HFFc6 (cell line): ENCODE data around the gene PPP1R7. TPM values are rescaled to one million over a fixed set of nuclear protein-coding genes. Genes with fewer than 3 reads are reported as not detected.
A peak's percentile ranks its signal among the peaks of the same experiment; 100 is the strongest.

Source experiments
- DNase-seq: peaks from one replicate; pipeline ENCODE4 v3.0.0-alpha.2; 2018
- H3K27ac Mint-ChIP-seq: 2 replicates; pipeline ENCODE4 v1.8.0; 2020; ENCODE audit warnings: mild to moderate bottlenecking, mixed read lengths
- H3K27me3 Mint-ChIP-seq: 2 replicates; pipeline ENCODE4 v1.8.0; 2021; ENCODE audit warnings: mild to moderate bottlenecking, moderate library complexity, mixed read lengths; ENCODE audit not compliant: insufficient read depth
- H3K36me3 Mint-ChIP-seq: 2 replicates; pipeline ENCODE4 v1.8.0; 2021; ENCODE audit warnings: low read depth, mixed read lengths
- H3K4me1 Mint-ChIP-seq: 2 replicates; pipeline ENCODE4 v1.8.0; 2020; ENCODE audit warnings: low read depth, mixed read lengths
- H3K4me3 Mint-ChIP-seq: 2 replicates; pipeline ENCODE4 v1.8.0; 2020; ENCODE audit warnings: mild to moderate bottlenecking, moderate library complexity, mixed read lengths
- H3K9me3 Mint-ChIP-seq: 2 replicates; pipeline ENCODE4 v1.8.0; 2020; ENCODE audit warnings: mild to moderate bottlenecking, mixed read lengths
- CTCF ChIP-seq: fragments of 200-600 bp; sonication (generic); IDR thresholded peaks from 2 replicates; pipeline ENCODE4 v1.5.0; 2021; ENCODE audit warnings: antibody characterized with exemption, mild to moderate bottlenecking
- total RNA-seq, 6 experiments: library from RNA; stranded (reverse); fragmentation: NEBNext Ultra II Directional; extraction: Animal tissue kit (Norgen Biotek cat#: 25700); gene quantifications; 2 replicates in 1 of 6; 3 replicates in 5 of 6; pipeline ENCODE4 v1.2.3, GENCODE V29; 2021

The PPP1R7 gene
- total RNA-seq, 6 experiments from 2014 or later: 90.6 to 117 (median 103) TPM

DNA sequence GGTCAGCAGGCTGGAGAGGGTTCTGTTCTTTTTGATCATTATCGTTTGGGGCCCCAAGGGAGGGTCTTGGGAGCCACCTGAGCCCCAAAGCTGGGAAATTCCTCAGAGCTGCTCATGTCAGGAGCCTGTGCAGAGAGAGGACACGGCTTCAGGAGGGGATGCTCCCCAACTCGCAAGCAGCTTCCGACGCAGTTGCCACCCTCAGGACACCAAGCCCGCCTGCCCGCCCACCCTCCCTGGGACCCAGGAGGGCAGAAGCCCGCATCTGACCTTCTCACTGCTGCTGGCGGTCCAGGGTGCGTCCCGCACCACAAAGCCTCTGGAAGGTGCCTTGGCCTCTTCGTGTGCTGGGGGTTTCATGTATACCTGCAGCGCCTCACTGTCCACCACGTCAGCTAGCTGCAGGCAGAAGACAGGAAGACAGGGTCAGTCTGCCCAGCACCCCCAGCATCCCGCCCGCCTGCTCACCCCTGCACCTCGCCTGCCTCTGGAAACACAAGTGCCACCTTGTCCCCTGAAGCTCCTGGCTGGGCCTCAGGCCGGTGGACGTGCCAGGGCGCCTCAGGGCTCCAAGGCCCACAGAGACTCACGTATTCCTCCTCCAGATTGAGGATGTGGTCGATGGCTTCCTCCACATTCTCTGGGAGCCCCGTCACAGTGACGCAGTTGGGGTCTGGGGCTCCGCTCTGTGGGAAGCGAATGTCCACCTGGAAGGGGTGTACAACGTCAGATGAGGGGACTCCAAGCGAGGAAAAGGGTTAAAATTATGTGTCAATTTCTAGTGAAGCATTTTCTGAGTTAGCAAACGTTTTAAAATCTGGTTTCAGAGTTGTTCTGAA, 79.5 kb downstream of the PPP1R7 start:
- no peak overlapping the region for H3K27ac Mint-ChIP-seq
- peaks cover 36% of the 10 kb centered on the region for H3K27me3 Mint-ChIP-seq
- H3K4me1 Mint-ChIP-seq: peaks cover 23% of the 10 kb centered on the region
- H3K4me3 Mint-ChIP-seq: no peak overlapping the region
- peaks cover 45% of the 10 kb centered on the region for H3K36me3 Mint-ChIP-seq
- H3K9me3 Mint-ChIP-seq: no peaks in the 10 kb centered on the region; the same call in 1 of the 2 replicates
- no peak for TF ChIP-seq CTCF
- DNase-seq: no peak

DNA sequence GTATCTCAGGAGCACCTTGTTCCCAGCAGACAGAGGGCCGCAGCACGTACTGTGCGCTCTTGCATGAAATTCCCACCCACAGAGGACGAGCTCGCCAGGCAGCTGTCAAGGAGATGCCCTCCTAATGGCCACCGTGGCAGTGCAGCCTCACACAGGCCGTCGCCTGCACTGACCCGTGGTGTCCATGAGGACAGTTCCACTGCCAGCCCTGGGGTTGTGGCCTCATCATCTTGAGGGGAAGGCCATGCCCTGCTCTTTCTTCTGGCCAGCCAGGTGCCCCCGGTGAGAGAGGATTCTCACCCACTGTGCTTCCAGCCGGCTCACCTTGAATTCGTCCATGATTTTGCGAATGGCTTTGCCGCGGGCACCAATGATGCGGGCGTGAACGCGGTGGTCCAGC, 80.2 kb downstream of the PPP1R7 start:
- H3K4me3 Mint-ChIP-seq: no peak overlapping the region

GRCh38 chr2:241232736-241233575, 82.7 kb downstream of the PPP1R7 start:
- 0 out of 2 replicates have a peak, but pooled peaks cover 4% of the 10 kb centered on the region for H3K4me1 Mint-ChIP-seq
- no peak for TF ChIP-seq CTCF
- H3K36me3 Mint-ChIP-seq: peaks cover 59% of the 10 kb centered on the region
- H3K9me3 Mint-ChIP-seq: no peaks in the 10 kb centered on the region
- peaks cover 33% of the 10 kb centered on the region for H3K27me3 Mint-ChIP-seq
- H3K27ac Mint-ChIP-seq: peak overlapping the region; percentile 25; the same call in 1 of the 2 replicates
- DNase-seq: no peak
- peak overlapping the region; percentile 1; the same call in 1 of the 2 replicates for H3K4me3 Mint-ChIP-seq

More for the DNA sequence above, 80.2 kb downstream of the PPP1R7 start:
- TF ChIP-seq CTCF: no peak
- no peak for DNase-seq
- no peaks in the 10 kb centered on the region for H3K9me3 Mint-ChIP-seq
- no peak overlapping the region for H3K27ac Mint-ChIP-seq
- peaks cover 52% of the 10 kb centered on the region for H3K36me3 Mint-ChIP-seq
- peaks cover 17% of the 10 kb centered on the region for H3K4me1 Mint-ChIP-seq
- peaks cover 29% of the 10 kb centered on the region for H3K27me3 Mint-ChIP-seq

Other genes with a start within 250 kb of the PPP1R7 start
- not detected for gene CROCC2, start 244.1 kb upstream of the PPP1R7 start, total RNA-seq
- 1 to 10 TPM; 1.2 to 2.1 (median 1.6) TPM for gene SNED1, start 151.8 kb upstream of the PPP1R7 start, total RNA-seq
- 10 to 100 TPM; 17.2 to 20.6 (median 17.9) TPM for gene MTERF4, start 48.2 kb upstream of the PPP1R7 start, total RNA-seq
- 1 to 10 TPM; 3.3 to 7.1 (median 6.0) TPM for gene PASK, start 995 bp upstream of the PPP1R7 start, total RNA-seq
- gene ANO7, start 38.2 kb downstream of the PPP1R7 start, total RNA-seq: 1 to 10 TPM in 4 of 6 experiments, under 1 TPM in 2; 0.80 to 1.4 (median 1.2) TPM
- gene HDLBP, start 165.2 kb downstream of the PPP1R7 start, total RNA-seq: 1,000 to 10,000 TPM in 5 of 6 experiments, 100 to 1,000 TPM in 1; 991 to 1,153 (median 1,104) TPM
- gene SEPTIN2, start 165.5 kb downstream of the PPP1R7 start, total RNA-seq: 100 to 1,000 TPM; 399 to 468 (median 441) TPM
- gene FARP2, start 205.8 kb downstream of the PPP1R7 start, total RNA-seq: 10 to 100 TPM; 38.3 to 46.4 (median 41.9) TPM